ENCODE measurements around the gene WDR27. TPM values are rescaled to one million over a fixed set of nuclear protein-coding genes. Genes with fewer than 3 reads are reported as not detected.

Gene WDR27
- polyA plus RNA-seq, 3 donors, result 0.95 to 20.5 (median 2.0) TPM

DNA sequence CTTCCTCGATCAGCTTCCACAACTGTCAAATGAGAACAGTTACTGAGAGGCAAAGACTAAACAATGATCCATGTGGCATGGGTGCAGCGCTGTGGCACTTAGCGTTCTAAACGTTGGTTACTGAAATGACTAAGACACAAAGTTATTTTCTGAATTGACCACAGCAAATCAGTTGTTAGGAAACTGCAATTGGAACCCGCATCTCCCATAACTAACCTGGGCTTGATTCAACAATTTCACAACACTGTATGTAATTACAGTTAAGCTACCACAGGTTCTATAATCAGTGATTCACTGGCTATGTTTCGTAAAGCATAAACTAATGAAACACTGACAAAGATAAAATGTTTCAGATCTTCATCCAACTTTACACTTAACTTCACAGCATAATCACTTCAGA is 12.5 kb downstream of the WDR27 start:
- Histone ChIP-seq H3K9me3 (replicated peaks in 1 of 2; ENCODE audit: control insufficient read depth in 1 of 2, insufficient read depth in 1 of 2, low read length in 2 of 2) (peaks cover 34 to 45% of the 10 kb centered on the region in 2 donors), H3K4me1 (ENCODE audit: control insufficient read depth in 1 of 2, insufficient read depth in 2 of 2, low read length in 2 of 2) (no peaks in the 10 kb centered on the region), H3K27ac (ENCODE audit: low read depth in 1 of 2, low read length in 2 of 2) (no peak overlapping the region), H2AFZ (ENCODE audit: insufficient read depth, low read depth, low read length, poor library complexity, severe bottlenecking) (no peak overlapping the region), H3K79me2 (ENCODE audit: insufficient read depth, low read length) (no peaks in the 10 kb centered on the region), H4K20me1 (ENCODE audit: insufficient read depth, low read length) (no peaks in the 10 kb centered on the region), H3K27me3 (ENCODE audit: control insufficient read depth in 2 of 2, insufficient read depth in 2 of 2, low read length in 2 of 2) (no peaks in the 10 kb centered on the region), H3K4me3 (replicated peaks in 1 of 3; ENCODE audit: low read depth in 2 of 3, low read length in 3 of 3) (no peak overlapping the region), H3K4me2 (replicated peaks; ENCODE audit: extremely low read depth, low read length, poor library complexity, severe bottlenecking) (no peak overlapping the region), H3K9ac (ENCODE audit: insufficient read depth, low read length, poor library complexity, severe bottlenecking) (no peak overlapping the region), H3K36me3 (replicated peaks in 1 of 2; ENCODE audit: control insufficient read depth in 1 of 2, insufficient read depth in 2 of 2, low read length in 2 of 2) (peaks cover 0 to 3% of the 10 kb centered on the region in 2 donors)
- Mint-ChIP-seq H3K27me3 (ENCODE audit: low read depth in 3 of 3) (peaks cover 0 to 2% (median 0%) of the 10 kb centered on the region in 3 donors), H3K4me1 (peaks cover 2% of the 10 kb centered on the region), H3K36me3 (peaks cover 22 to 27% of the 10 kb centered on the region in 2 donors), H3K4me3 (no peak overlapping the region), H3K9me3 (peaks cover 32 to 53% (median 35%) of the 10 kb centered on the region in 7 donors), H3K27ac (no peak overlapping the region)
- intact Hi-C loops (cut with micrococcal nuclease), result no loop called here
- TF ChIP-seq, protein P1, sequence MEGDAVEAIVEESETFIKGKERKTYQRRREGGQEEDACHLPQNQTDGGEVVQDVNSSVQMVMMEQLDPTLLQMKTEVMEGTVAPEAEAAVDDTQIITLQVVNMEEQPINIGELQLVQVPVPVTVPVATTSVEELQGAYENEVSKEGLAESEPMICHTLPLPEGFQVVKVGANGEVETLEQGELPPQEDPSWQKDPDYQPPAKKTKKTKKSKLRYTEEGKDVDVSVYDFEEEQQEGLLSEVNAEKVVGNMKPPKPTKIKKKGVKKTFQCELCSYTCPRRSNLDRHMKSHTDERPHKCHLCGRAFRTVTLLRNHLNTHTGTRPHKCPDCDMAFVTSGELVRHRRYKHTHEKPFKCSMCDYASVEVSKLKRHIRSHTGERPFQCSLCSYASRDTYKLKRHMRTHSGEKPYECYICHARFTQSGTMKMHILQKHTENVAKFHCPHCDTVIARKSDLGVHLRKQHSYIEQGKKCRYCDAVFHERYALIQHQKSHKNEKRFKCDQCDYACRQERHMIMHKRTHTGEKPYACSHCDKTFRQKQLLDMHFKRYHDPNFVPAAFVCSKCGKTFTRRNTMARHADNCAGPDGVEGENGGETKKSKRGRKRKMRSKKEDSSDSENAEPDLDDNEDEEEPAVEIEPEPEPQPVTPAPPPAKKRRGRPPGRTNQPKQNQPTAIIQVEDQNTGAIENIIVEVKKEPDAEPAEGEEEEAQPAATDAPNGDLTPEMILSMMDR (IDR thresholded peaks at IDR 0.05), result no peak
- no peak for DNase-seq
- 96% methylated on average over 4 of the region's 6 CpGs for WGBS (ENCODE audit: insufficient coverage)

DNA sequence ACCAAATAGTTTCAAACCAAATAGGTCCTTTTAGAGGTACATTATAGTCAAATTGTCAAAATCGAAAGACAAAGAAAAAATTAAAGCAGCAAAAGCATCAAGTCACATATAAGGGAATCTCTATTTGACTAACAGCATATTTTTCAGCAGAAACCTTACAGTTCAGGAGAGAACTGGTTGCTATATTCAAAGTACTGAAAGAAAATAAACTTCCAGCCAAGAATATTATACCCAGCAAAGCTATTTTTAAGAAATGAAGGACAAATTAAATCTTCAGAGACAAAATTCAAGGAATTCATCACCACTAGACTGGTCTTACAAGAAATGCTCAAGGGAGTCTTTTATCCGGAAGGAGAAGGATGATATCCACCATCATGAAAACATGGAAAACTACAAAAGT is 16.0 kb downstream of the WDR27 start:
- DNase-seq, result no peak
- no peaks in the 10 kb centered on the region for H4K20me1 ChIP-seq (ENCODE audit: insufficient read depth, low read length)
- no CpG with 5 or more reads among the region's 2 CpGs for WGBS (ENCODE audit: insufficient coverage)
- H3K9ac ChIP-seq (ENCODE audit: insufficient read depth, low read length, poor library complexity, severe bottlenecking), result no peak overlapping the region
- intact Hi-C loops (cut with micrococcal nuclease), result no loop called here
- no peak overlapping the region for H2AFZ ChIP-seq (ENCODE audit: insufficient read depth, low read depth, low read length, poor library complexity, severe bottlenecking)
- H3K27me3 ChIP-seq (ENCODE audit: control insufficient read depth in 2 of 2, insufficient read depth in 2 of 2, low read length in 2 of 2), result no peaks in the 10 kb centered on the region
- H3K4me1 ChIP-seq (ENCODE audit: control insufficient read depth in 1 of 2, insufficient read depth in 2 of 2, low read length in 2 of 2), result no peaks in the 10 kb centered on the region
- H3K4me3 Mint-ChIP-seq, result no peak overlapping the region
- peaks cover 0 to 2% (median 0%) of the 10 kb centered on the region in 3 donors for H3K27me3 Mint-ChIP-seq (ENCODE audit: low read depth in 3 of 3)
- no peaks in the 10 kb centered on the region for H3K79me2 ChIP-seq (ENCODE audit: insufficient read depth, low read length)
- H3K27ac Mint-ChIP-seq, result no peak overlapping the region
- peaks cover 31 to 59% (median 41%) of the 10 kb centered on the region in 7 donors for H3K9me3 Mint-ChIP-seq
- H3K4me2 ChIP-seq (replicated peaks; ENCODE audit: extremely low read depth, low read length, poor library complexity, severe bottlenecking), result no peak overlapping the region
- H3K27ac ChIP-seq (ENCODE audit: low read depth in 1 of 2, low read length in 2 of 2), result no peak overlapping the region
- peaks cover 3 to 5% of the 10 kb centered on the region in 2 donors for H3K36me3 ChIP-seq (replicated peaks in 1 of 2; ENCODE audit: control insufficient read depth in 1 of 2, insufficient read depth in 2 of 2, low read length in 2 of 2)
- TF ChIP-seq, protein P1 (IDR thresholded peaks at IDR 0.05), result no peak
- H3K36me3 Mint-ChIP-seq, result peaks cover 35 to 49% of the 10 kb centered on the region in 2 donors
- peaks cover 45 to 47% of the 10 kb centered on the region in 2 donors for H3K9me3 ChIP-seq (replicated peaks in 1 of 2; ENCODE audit: control insufficient read depth in 1 of 2, insufficient read depth in 1 of 2, low read length in 2 of 2)
- peaks cover 2% of the 10 kb centered on the region for H3K4me1 Mint-ChIP-seq
- no peak overlapping the region for H3K4me3 ChIP-seq (replicated peaks in 1 of 3; ENCODE audit: low read depth in 2 of 3, low read length in 3 of 3)

Data from CD14-positive monocyte (primary cell).